Raji (cell line): Measurements from ENCODE around the gene FAM114A2.

Experiments used
- POLR2A ChIP-seq: IDR thresholded peaks from 2 replicates; pipeline ENCODE4 v1.6.1; 2011; ENCODE audit warnings: low read depth, low read length, control low read depth; ENCODE audit not compliant: insufficient read depth

Gene FAM114A2

DNA sequence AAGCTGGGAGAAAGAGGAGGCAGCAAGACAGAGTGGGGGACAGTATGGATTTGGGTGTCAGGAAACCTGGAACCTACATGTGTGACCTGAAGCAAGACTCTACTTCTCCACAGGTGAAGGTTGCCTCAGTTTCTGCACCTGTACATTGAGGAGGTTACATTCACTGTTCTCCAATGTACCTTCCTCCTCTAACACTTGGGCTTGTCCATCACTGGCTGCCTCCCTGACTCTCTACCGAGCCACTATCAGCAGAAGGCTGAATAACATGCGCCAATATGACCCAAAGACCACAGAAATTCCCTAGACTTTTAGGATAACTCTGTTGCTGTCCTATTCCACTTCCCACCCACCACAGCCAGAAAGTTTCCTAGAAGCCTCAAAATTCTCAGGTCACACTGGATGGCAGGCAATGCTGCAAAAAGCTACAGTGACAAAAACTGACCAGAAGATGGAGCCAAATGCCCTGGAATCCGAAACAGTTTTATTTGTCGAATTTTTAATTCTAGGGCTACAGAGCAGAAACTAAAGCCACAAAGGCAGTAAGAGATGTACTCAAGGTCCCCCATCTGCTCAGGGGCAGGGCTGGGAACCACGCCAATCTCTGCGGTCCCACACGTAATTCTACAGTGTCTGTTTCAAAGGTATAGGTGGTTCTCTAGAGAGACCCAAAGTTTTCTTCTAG, 64.4 kb downstream of the FAM114A2 start:
- no peak for TF ChIP-seq POLR2A

DNA sequence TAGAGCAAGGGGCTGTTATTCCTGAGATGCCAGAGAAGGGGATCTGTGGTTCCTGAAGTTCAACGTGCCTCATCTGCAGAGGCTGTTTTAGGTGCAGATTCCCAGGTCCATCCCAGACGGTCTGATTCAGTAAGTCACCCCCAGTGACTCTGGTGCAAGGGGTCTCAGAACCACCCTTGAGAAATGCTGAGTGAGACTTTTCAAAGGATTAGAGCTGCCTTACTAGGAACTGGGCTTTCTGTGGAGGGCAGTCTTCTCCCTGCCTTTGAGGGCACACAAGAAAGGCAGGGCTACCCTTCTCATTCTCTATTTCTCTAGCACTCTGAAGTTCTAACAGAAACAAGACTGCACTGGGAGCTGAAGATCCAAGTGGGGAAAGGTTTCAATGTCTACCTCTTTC, 66.5 kb downstream of the FAM114A2 start:
- TF ChIP-seq POLR2A: no peak

DNA sequence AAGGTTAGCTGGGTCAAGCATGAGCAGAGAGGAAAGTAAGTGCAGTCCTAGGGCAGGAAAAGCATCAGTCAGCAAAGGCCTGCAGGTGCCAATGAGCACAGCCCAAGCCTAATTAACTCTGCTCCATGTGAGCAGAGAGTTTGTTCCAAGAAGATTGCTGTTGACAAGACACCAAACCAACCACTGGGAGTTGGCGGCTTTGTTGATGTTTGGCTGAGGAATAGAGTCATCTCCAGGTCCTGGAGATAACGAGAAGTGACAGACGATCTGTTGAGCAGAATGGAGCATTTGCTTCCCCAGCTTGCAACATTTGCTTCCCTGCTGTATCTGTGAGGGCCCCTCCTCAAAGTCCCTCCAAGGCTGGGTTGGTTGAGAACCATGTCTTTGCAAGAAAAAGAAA, 68.2 kb downstream of the FAM114A2 start:
- no peak for TF ChIP-seq POLR2A

DNA sequence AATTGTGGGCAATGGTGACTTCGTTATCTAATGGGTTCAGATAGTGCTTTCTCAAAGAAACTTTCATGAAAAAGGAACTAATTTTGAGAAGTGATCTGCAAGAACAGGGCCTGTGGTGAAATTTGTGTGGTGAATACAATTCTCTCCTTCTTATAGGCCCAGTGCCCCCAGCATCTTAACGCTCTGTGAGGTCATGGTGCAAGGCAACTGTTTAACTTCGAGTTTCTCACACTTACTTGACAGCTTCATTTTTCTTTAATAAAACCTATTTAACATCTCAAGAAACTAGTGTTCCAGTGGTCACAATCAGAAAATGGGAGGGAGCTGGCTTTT, 69.2 kb downstream of the FAM114A2 start:
- no peak for TF ChIP-seq POLR2A

DNA sequence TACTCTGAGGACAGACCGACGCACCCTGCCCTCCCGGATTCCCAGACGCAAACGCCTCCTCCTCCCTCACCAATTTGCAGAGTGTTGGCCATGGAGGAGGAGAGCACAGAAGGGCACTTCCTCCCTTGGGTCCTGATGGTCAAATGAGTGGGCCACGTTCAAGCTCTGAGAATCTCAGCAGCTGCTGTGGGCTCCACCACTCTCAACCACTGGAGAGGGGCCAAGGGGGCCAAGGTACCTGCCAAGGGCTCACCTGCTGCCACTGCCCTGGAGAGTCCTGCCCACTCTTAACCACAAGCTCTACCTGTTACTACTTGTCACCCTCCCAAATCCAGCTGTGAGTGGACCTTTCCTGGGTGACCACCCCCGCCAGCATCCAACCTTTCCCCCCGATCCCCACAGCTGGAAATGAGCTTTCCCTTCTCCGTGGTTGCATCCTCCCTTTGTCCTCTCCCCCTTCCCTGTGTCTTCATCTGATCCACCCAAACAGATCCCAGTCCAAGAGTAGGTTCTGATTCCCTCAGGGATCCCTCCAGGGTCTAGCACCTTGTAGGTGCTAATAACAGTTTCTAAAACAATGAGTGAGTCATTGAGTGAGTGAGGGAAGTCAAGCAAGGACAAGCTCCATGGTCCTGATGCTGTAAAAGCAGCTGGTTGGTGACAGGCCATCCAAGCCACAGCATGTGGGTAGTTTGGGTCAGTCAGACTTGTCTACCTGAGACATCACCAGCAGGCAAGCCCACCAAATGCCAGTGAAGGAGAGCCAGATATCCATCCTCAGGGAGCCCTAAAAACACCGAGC, 69.7 kb downstream of the FAM114A2 start:
- TF ChIP-seq POLR2A: no peak

DNA sequence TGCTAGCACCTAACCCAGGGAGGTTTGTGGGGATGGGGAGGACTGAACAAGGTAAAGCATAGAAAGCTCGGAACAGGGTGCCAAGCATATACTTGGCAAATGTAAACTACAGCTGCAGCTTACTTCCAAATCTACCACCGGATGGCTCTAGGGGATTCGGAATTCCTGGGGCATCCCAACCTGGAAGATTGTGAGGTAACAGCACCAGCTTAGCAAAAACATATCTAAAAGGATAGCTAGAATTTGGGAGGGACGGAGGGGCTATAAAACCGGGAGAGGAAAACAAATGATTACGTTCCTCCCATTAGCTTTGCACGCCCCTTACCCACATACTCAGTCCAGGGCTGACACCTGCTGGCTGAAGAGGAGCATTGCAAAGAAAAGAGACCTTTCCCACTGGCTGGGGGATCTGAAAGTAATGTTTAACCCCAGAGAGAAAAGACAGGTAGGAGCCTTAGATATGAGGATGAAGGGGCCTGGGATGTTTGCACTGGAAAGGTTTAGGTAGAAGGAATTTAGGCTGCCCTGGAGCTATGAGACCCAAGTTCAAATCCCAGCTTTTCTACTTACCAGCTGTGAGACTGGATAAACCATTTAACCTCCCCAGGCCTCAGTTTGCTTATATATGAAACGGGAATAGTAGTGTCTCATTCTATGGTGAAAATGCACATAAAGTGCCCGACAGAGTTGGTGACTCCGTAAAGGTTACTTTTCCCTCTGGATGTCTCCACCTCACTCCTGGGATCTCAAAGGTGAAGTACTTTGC, 73.6 kb downstream of the FAM114A2 start:
- TF ChIP-seq POLR2A: no peak

DNA sequence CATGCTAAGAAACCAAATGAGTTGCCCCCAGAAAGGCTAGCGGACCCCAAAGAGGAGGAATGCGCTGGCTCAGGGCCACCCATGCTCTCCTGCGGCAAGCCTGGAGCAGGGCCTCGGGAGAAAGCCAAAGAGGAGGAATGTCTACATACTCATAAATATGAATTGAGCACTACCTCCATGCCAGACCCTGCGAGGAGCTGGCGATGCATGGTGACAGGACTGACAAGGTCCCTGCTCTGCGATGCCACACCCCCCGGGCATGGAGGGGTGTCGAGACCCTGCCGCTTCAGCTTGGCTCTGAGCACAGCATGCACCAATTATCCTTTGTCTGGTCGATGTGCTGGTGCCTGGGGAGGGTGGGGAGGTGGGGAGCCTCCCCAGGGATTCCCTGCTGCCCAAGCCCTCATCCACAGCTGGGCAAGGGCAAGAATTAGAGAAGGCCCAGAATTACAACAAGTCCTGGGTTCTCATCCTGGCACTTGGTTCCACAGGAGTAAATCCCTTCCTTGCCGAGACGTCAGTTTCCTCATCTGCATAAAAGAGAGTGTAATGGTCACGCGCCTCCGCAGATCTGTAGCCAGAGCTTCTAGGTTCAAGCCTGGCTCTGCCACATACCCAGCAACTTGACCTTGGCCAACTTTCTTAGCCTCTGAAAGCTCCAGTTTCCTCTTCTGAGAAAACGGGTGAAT, 74.4 kb downstream of the FAM114A2 start:
- TF ChIP-seq POLR2A: no peak

DNA sequence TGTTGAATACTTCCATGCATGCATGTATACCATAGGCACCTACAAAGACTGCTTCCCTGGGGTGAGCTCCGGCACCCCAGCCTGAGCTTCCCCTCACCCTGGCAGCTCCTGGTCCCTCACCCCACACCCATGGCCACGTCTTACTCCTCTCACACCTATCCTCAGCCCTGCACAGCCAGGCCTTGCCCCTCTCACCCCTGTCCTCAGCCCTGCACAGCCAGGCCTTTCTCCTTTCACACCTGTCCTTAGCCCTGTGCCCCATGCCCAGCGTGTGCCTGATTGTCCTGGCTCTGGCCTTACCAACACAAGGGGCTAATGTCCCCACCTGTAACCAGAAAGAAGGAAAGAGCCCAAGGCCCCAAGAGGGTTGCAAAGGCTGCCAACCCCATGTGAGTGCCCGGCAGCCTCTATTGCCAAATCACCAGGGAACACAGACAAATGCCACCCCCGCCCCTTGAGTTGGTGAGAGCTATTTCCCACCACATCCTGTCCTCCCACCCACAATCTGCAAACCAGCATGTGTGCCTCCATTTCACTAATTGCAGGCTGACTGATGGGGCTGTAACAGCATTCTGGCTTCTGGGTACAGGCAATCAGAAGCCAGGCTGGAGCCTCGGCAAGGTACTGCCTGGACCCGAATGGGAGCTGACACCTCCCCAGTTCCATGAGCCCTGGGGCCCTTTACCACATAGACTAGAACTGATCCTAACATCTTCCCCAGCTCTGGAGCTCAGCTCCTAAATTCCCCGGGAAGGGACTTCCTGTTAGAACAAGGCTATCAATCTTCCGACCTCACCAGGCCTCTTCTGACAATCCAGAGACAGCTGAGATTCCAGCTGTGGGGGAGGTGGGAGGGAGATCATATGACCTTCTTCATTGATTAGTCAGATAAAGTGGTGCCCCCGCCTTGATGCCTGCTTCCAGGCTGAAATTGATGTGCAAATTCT, 78.2 kb downstream of the FAM114A2 start:
- no peak for TF ChIP-seq POLR2A

DNA sequence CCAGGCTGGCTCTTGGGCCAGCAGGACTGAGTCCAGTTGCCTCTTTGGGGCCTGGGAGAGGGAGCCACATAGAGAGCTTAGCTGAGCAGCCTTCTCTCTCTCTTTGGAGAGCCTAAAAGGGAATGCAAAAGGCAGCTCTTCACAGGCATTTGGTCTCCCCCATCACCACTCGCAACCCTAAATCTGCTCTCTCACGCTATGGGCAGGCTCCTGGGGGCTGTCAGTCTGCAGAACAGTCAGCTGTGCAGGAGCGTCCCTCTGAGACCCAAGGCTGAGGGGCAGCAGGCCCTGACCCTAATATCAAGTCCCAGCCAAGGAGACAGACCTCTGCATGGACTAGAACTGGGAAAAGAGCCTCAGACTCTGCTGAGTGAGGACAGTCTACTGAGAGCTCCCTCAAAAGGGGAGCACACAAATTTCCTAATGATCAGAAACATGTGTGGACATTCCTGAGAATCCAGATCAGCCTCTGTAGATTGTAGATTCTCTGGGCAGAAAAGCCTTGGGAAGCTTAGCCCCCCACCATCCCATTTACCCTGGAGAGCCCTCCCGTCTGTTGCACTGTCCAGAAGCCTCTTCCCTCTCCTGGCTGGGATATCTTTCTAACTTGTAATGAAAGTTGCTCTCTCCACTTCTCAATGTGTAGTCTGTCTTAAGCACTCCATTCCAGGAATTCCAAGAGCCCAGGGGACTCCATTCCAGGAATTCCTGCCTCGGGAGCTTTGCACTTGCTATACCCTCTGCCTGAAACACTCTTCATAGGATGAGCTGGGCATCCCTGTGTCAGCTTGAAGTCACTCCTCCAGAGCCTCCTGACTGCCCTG, 79.4 kb downstream of the FAM114A2 start:
- TF ChIP-seq POLR2A: no peak

DNA sequence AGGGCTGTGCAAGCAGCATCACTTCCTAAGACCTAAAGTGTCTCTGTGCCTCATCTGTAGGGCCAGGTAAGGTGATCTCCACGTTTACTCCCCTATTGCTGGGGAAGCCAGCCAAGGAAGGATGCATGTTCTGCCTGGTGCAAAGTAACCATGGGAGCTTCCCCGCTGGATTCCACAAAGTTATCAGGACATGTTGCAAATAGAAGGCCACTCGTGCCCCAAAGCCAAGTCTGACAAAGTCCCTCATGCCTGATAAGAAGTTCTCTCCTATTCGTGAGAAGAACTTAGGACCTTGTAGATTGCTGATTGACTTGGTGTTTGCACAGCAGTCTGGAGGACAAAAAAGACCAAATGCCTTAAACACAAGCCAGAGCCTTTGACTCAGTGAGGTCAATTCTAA, 81.5 kb downstream of the FAM114A2 start:
- TF ChIP-seq POLR2A: no peak

DNA sequence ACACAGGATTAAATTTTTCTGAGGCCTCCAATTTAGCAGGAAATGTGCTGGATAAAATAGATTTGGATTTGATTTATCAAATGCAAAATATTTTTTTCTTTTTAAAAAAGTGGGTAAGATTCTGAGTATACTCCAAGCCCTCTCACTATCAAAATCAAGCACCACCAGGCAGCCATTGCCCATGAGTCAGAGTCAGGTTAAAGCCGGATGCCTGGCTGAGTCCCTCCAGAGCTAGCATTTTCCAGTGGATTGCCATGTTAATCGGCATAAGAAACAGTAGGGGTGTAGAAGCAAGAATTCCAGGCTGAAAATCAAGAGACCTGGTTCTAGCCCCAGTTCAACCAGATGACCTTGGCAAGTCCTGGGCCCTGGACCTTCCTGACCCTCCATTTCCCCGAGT, 85.3 kb downstream of the FAM114A2 start:
- TF ChIP-seq POLR2A: no peak

DNA sequence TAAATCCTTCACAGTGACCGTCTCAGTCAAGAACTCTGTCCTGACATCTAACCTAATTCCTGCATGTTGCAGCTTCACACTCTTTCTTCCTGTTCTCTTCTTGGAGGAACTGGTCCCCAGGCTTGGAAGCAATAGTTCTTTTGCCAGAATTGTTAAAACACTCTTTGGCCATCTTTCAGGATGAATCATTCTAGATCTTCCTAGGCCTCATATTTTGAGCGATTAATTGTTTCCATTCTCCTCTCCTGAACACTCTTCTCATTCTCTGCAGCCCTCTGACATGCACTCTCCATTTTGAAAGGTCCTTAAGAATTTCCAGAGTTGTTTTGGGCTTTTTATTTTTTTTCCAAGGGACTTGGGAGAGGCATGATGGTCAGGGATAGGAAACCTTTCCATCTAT, 85.8 kb downstream of the FAM114A2 start:
- no peak for TF ChIP-seq POLR2A

DNA sequence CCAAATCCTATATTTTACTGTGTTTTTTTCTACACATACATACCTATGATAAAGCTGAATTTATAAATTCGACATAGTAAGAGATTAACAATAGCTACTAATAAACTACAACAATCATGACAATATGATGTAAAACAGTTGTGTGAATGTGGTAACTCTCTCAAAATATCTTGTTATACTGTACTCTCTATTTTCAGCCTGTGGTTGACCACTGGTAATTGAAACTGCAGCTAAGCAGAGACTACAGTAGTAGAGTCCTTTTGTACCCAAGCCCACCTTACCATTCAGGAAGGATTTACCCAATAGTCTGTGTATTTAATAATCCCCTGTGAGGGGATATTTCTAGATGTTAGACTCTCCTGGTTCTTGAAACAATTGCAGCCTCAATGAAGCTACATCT, 86.7 kb downstream of the FAM114A2 start:
- TF ChIP-seq POLR2A: no peak

DNA sequence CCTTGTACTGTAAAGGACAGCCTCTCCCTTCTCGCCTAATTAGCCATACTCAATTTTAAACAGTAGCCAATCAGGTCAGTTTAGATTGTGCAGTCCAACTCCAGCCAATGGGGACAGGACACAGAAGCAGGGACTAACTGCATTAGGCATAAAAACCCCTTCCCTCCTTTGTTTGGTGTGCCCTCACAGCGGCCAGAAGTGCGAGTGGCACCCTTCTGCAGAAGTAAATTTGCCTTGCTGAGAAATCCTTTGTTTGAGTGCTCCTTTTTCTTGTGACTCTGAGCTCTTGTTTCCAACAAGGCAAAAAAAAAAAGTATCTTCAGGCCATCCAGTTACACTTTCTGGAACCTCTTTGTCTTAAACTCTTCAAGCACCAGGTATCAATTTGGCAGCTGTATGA, 97.4 kb downstream of the FAM114A2 start:
- TF ChIP-seq POLR2A: no peak
